ENCODE data around the gene ABCA12.

- TF ChIP-seq CTCF (conservative IDR thresholded peaks at IDR 0.05; ENCODE audit: low read length) (no peak), EZH2phosphoT487 (IDR thresholded peaks at IDR 0.05; ENCODE audit: borderline replicate concordance) (no peak)
Observed at GRCh38 chr2:215119847-215120246, 18.6 kb downstream of the ABCA12 start.
